ENCODE results near the gene PVRIG.
"Not testable (repeated sequence)": the region's sequence is repeated elsewhere in the genome, so short reads cannot be mapped to it uniquely, and the experiment has no call there.

The PVRIG gene

DNA sequence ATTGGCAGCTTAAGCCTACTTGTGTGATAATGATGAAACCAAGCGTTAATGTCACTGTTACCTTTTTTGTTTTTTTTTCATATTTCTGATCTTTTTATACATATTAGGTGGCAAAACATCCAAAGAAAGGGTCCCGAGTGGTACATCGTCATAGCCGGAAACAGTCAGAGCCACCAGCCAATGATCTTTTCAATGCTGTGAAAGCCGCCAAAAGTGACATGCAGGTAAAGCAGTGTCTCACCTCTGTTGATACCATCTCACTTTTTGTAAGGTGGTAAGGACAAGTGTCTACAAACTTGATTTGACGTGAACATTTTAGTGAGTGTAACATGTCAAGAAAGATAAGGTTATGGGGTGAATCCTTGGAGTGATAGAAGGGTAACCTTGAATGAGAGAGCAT, 37.1 kb upstream of the PVRIG start:
- not testable (repeated sequence) for H2BK12ac ChIP-seq (ENCODE audit: low read length in 2 of 2); H2AK5ac ChIP-seq (ENCODE audit: low read length, severe bottlenecking); H2AFZ ChIP-seq (ENCODE audit: low read depth, low read length); H3K4me3 ChIP-seq (ENCODE audit: insufficient read depth in 1 of 2, low read depth in 1 of 2, low read length in 2 of 2); H3K4me1 ChIP-seq (ENCODE audit: control insufficient read depth, insufficient read depth, low read depth, low read length); H3K36me3 ChIP-seq (ENCODE audit: control insufficient read depth in 1 of 2, insufficient read depth in 2 of 2, low read depth in 1 of 2, low read length in 2 of 2); H3K79me1 ChIP-seq (replicated peaks; ENCODE audit: low read length, poor library complexity, severe bottlenecking); H2BK120ac ChIP-seq (ENCODE audit: low read depth, low read length); DNase-seq; H3K4ac ChIP-seq (ENCODE audit: low read depth in 1 of 2, low read length in 2 of 2); H3K27ac ChIP-seq (ENCODE audit: low read length, poor library complexity, severe bottlenecking); H3K23ac ChIP-seq (ENCODE audit: low read length in 2 of 2); H3K9me3 ChIP-seq (ENCODE audit: control insufficient read depth, low read length); H4K91ac ChIP-seq (ENCODE audit: low read length); H2BK15ac ChIP-seq (ENCODE audit: low read depth, poor library complexity, severe bottlenecking); H2BK5ac ChIP-seq (ENCODE audit: low read depth, low read length, poor library complexity, severe bottlenecking); H3K14ac ChIP-seq (ENCODE audit: low read length in 2 of 2); H3K4me2 ChIP-seq (ENCODE audit: low read length, poor library complexity, severe bottlenecking); H3K9ac ChIP-seq (ENCODE audit: low read length); H3K18ac ChIP-seq (ENCODE audit: low read depth in 1 of 2, low read length in 2 of 2); H4K8ac ChIP-seq (ENCODE audit: low read length)
- H3K27me3 ChIP-seq (ENCODE audit: control insufficient read depth in 1 of 2, insufficient read depth in 1 of 2, low read length in 2 of 2), result peaks cover 4 to 13% of the 10 kb centered on the region in 2 experiments
- WGBS, result 96% methylated on average over 4 of the region's 6 CpGs

- not testable (repeated sequence) for H3K4me1 ChIP-seq (ENCODE audit: control insufficient read depth, insufficient read depth, low read depth, low read length); H3K9ac ChIP-seq (ENCODE audit: low read length); H2AFZ ChIP-seq (ENCODE audit: low read depth, low read length); H3K14ac ChIP-seq (ENCODE audit: low read length in 2 of 2); H4K91ac ChIP-seq (ENCODE audit: low read length); H3K4ac ChIP-seq (ENCODE audit: low read depth in 1 of 2, low read length in 2 of 2); H3K36me3 ChIP-seq (ENCODE audit: control insufficient read depth in 1 of 2, insufficient read depth in 2 of 2, low read depth in 1 of 2, low read length in 2 of 2); H3K4me3 ChIP-seq (ENCODE audit: insufficient read depth in 1 of 2, low read depth in 1 of 2, low read length in 2 of 2); H3K18ac ChIP-seq (ENCODE audit: low read depth in 1 of 2, low read length in 2 of 2); H3K4me2 ChIP-seq (ENCODE audit: low read length, poor library complexity, severe bottlenecking); H2BK15ac ChIP-seq (ENCODE audit: low read depth, poor library complexity, severe bottlenecking); DNase-seq; H4K8ac ChIP-seq (ENCODE audit: low read length); H2AK5ac ChIP-seq (ENCODE audit: low read length, severe bottlenecking); H3K27ac ChIP-seq (ENCODE audit: low read length, poor library complexity, severe bottlenecking); H3K9me3 ChIP-seq (ENCODE audit: control insufficient read depth, low read length); H3K79me1 ChIP-seq (replicated peaks; ENCODE audit: low read length, poor library complexity, severe bottlenecking); H2BK120ac ChIP-seq (ENCODE audit: low read depth, low read length); H3K23ac ChIP-seq (ENCODE audit: low read length in 2 of 2); H2BK12ac ChIP-seq (ENCODE audit: low read length in 2 of 2); H2BK5ac ChIP-seq (ENCODE audit: low read depth, low read length, poor library complexity, severe bottlenecking)
- peaks cover 4 to 13% of the 10 kb centered on the region in 2 experiments for H3K27me3 ChIP-seq (ENCODE audit: control insufficient read depth in 1 of 2, insufficient read depth in 1 of 2, low read length in 2 of 2)
- WGBS, result 87% methylated on average over 6 of the region's 6 CpGs
Observed at GRCh38 chr7:100183090-100183489, 36.7 kb upstream of the PVRIG start.

- Histone ChIP-seq H3K9ac (ENCODE audit: low read length) (no peak overlapping the region), H2BK5ac (ENCODE audit: low read depth, low read length, poor library complexity, severe bottlenecking) (no peak overlapping the region), H2BK120ac (ENCODE audit: low read depth, low read length) (no peak overlapping the region), H3K4ac (ENCODE audit: low read depth in 1 of 2, low read length in 2 of 2) (no peak overlapping the region), H2AFZ (ENCODE audit: low read depth, low read length) (no peak overlapping the region), H2BK12ac (ENCODE audit: low read length in 2 of 2) (no peak overlapping the region), H3K9me3 (ENCODE audit: control insufficient read depth, low read length) (no peaks in the 10 kb centered on the region), H3K14ac (ENCODE audit: low read length in 2 of 2) (no peak overlapping the region), H3K36me3 (ENCODE audit: control insufficient read depth in 1 of 2, insufficient read depth in 2 of 2, low read depth in 1 of 2, low read length in 2 of 2) (no peaks in the 10 kb centered on the region), H3K4me1 (ENCODE audit: control insufficient read depth, insufficient read depth, low read depth, low read length) (no peaks in the 10 kb centered on the region), H2BK15ac (ENCODE audit: low read depth, poor library complexity, severe bottlenecking) (no peak overlapping the region), H3K27me3 (ENCODE audit: control insufficient read depth in 1 of 2, insufficient read depth in 1 of 2, low read length in 2 of 2) (peaks cover 0 to 6% of the 10 kb centered on the region in 2 experiments), H4K8ac (ENCODE audit: low read length) (no peak overlapping the region), H3K23ac (ENCODE audit: low read length in 2 of 2) (no peak overlapping the region), H4K91ac (ENCODE audit: low read length) (no peak overlapping the region), H2AK5ac (ENCODE audit: low read length, severe bottlenecking) (no peak overlapping the region), H3K27ac (ENCODE audit: low read length, poor library complexity, severe bottlenecking) (no peak overlapping the region), H3K18ac (ENCODE audit: low read depth in 1 of 2, low read length in 2 of 2) (no peak overlapping the region), H3K4me2 (ENCODE audit: low read length, poor library complexity, severe bottlenecking) (no peak overlapping the region), H3K4me3 (ENCODE audit: insufficient read depth in 1 of 2, low read depth in 1 of 2, low read length in 2 of 2) (no peak overlapping the region), H3K79me1 (replicated peaks; ENCODE audit: low read length, poor library complexity, severe bottlenecking) (no peaks in the 10 kb centered on the region)
- no peak for DNase-seq
- WGBS, result 57% methylated on average over 2 of the region's 2 CpGs
Observed at GRCh38 chr7:100185726-100186125, 34.0 kb upstream of the PVRIG start.

GRCh38 chr7:100189061-100189460, 30.7 kb upstream of the PVRIG start:
- Histone ChIP-seq H3K36me3 (ENCODE audit: control insufficient read depth in 1 of 2, insufficient read depth in 2 of 2, low read depth in 1 of 2, low read length in 2 of 2) (no peaks in the 10 kb centered on the region), H4K8ac (ENCODE audit: low read length) (no peak overlapping the region), H3K9me3 (ENCODE audit: control insufficient read depth, low read length) (no peaks in the 10 kb centered on the region), H4K91ac (ENCODE audit: low read length) (no peak overlapping the region), H3K4me3 (ENCODE audit: insufficient read depth in 1 of 2, low read depth in 1 of 2, low read length in 2 of 2) (no peak overlapping the region), H3K23ac (ENCODE audit: low read length in 2 of 2) (no peak overlapping the region), H3K4me1 (ENCODE audit: control insufficient read depth, insufficient read depth, low read depth, low read length) (no peaks in the 10 kb centered on the region), H2AK5ac (ENCODE audit: low read length, severe bottlenecking) (no peak overlapping the region), H2AFZ (ENCODE audit: low read depth, low read length) (no peak overlapping the region), H3K4ac (ENCODE audit: low read depth in 1 of 2, low read length in 2 of 2) (no peak overlapping the region), H3K4me2 (ENCODE audit: low read length, poor library complexity, severe bottlenecking) (no peak overlapping the region), H3K14ac (ENCODE audit: low read length in 2 of 2) (no peak overlapping the region), H2BK5ac (ENCODE audit: low read depth, low read length, poor library complexity, severe bottlenecking) (peak overlapping the region; percentile 57), H3K18ac (ENCODE audit: low read depth in 1 of 2, low read length in 2 of 2) (no peak overlapping the region), H3K9ac (ENCODE audit: low read length) (no peak overlapping the region), H3K27ac (ENCODE audit: low read length, poor library complexity, severe bottlenecking) (no peak overlapping the region), H3K27me3 (ENCODE audit: control insufficient read depth in 1 of 2, insufficient read depth in 1 of 2, low read length in 2 of 2) (peaks cover 0 to 13% of the 10 kb centered on the region in 2 experiments), H2BK15ac (ENCODE audit: low read depth, poor library complexity, severe bottlenecking) (no peak overlapping the region), H2BK12ac (ENCODE audit: low read length in 2 of 2) (no peak overlapping the region), H3K79me1 (replicated peaks; ENCODE audit: low read length, poor library complexity, severe bottlenecking) (no peaks in the 10 kb centered on the region), H2BK120ac (ENCODE audit: low read depth, low read length) (no peak overlapping the region)
- WGBS, result 76% methylated on average over 3 of the region's 3 CpGs
- no peak for DNase-seq

Data from mesenchymal stem cell (in vitro differentiated cells and primary cell).